Keratinocyte (primary cell): ENCODE measurements around the gene RELT. TPM values are rescaled to one million over a fixed set of nuclear protein-coding genes. Genes with fewer than 3 reads are reported as not detected.

Experiments used
- DNase-seq: peaks from one replicate; pipeline ENCODE4 v3.0.0-alpha.2; 2011; ENCODE audit warnings: low read depth, missing footprints, low spot score
- FAIRE-seq: peaks from 2 replicates; lab custom pipeline; 2011; peaks lifted over from hg19 to GRCh38; lab: Jason Lieb, UNC
- H2AFZ ChIP-seq: 2 replicates; pipeline ENCODE4 v1.6.0; 2012; ENCODE audit warnings: low read length, control low read depth, inconsistent platforms; ENCODE audit not compliant: control insufficient read depth
- H3K27ac ChIP-seq: 2 replicates; pipeline ENCODE4 v1.5.1; 2011; ENCODE audit warnings: low read length; ENCODE audit not compliant: control insufficient read depth, insufficient read depth
- H3K27me3 ChIP-seq: 3 replicates; pipeline ENCODE4 v1.6.0; 2011; ENCODE audit warnings: low read length; ENCODE audit not compliant: control insufficient read depth, insufficient read depth; ENCODE audit errors: extremely low read depth
- H3K36me3 ChIP-seq, 2 experiments: 2 replicates in 1 of 2; 3 replicates in 1 of 2; pipeline ENCODE4 v1.5.1; 2011; ENCODE audit warnings: low read length in 2 of 2, mild to moderate bottlenecking in 1 of 2; ENCODE audit not compliant: control insufficient read depth in 2 of 2, insufficient read depth in 2 of 2; ENCODE audit errors: extremely low read depth in 1 of 2
- H3K4me1 ChIP-seq: 3 replicates; pipeline ENCODE4 v1.5.1; 2011; ENCODE audit warnings: low read length; ENCODE audit not compliant: control insufficient read depth, insufficient read depth; ENCODE audit errors: extremely low read depth
- H3K4me2 ChIP-seq: 3 replicates; pipeline ENCODE4 v1.6.0; 2011; ENCODE audit warnings: low read depth, low read length; ENCODE audit not compliant: control insufficient read depth, insufficient read depth; ENCODE audit errors: extremely low read depth
- H3K4me3 ChIP-seq, 3 experiments: fragments of 200-600 bp in 1 of 3; sonication (generic) in 1 of 3; 2 replicates in 2 of 3; 3 replicates in 1 of 3; pipeline ENCODE4 v1.5.1; 2011 to 2016; ENCODE audit warnings: low read length in 3 of 3, mild to moderate bottlenecking in 3 of 3, control low read depth in 2 of 3, inconsistent platforms in 1 of 3, low read depth in 1 of 3, mixed read lengths in 1 of 3, mixed run types in 1 of 3, moderate library complexity in 1 of 3; ENCODE audit not compliant: control insufficient read depth in 2 of 3, insufficient read depth in 2 of 3; ENCODE audit errors: extremely low read depth in 1 of 3
- H3K79me2 ChIP-seq: 2 replicates; pipeline ENCODE4 v1.6.0; 2012; ENCODE audit warnings: low read length; ENCODE audit not compliant: control insufficient read depth, insufficient read depth
- H3K9ac ChIP-seq: 3 replicates; pipeline ENCODE4 v1.6.0; 2011; ENCODE audit warnings: low read length; ENCODE audit not compliant: control insufficient read depth, insufficient read depth; ENCODE audit errors: extremely low read depth
- H3K9me1 ChIP-seq: 3 replicates; pipeline ENCODE4 v1.6.0; 2011; ENCODE audit warnings: low read length; ENCODE audit not compliant: control insufficient read depth, insufficient read depth; ENCODE audit errors: extremely low read depth
- H3K9me3 ChIP-seq: 2 replicates; pipeline ENCODE4 v1.5.1; 2012; ENCODE audit warnings: low read depth, low read length; ENCODE audit not compliant: control insufficient read depth
- H4K20me1 ChIP-seq: 3 replicates; pipeline ENCODE4 v1.6.0; 2011; ENCODE audit warnings: low read length; ENCODE audit not compliant: control insufficient read depth, insufficient read depth; ENCODE audit errors: extremely low read depth
- EZH2 ChIP-seq: IDR thresholded peaks from one replicate; pipeline ENCODE4 v1.6.1; 2012; ENCODE audit warnings: inconsistent platforms, mild to moderate bottlenecking, low read length, moderate library complexity
- dilution Hi-C: fragments of 300-500 bp; cut with MboI; formaldehyde crosslinking; loops from one replicate; pipeline ENCODE4 v1.7.0; 2020; ENCODE audit warnings: low sequenced_read_pairs; ENCODE audit not compliant: extremely low pct_ligation_motif_present
- polyA plus RNA-seq, 5 experiments: library from polyadenylated mRNA; depleted of rRNA in 3 of 5; stranded (reverse) in 3 of 5; stranded (forward) in 1 of 5; unstranded in 1 of 5; fragments of >200 nt; gene quantifications; 1 replicate in 1 of 5; 2 replicates in 3 of 5; 3 replicates in 1 of 5; pipeline versions ENCODE4 v1.2.1 to v1.2.3, GENCODE V29; 2011 to 2012; ENCODE audit warnings: missing spikeins in 2 of 5, low read depth in 1 of 5, low replicate concordance in 1 of 5
- TF ChIP-seq, protein P1 (sequence below), 3 experiments: IDR thresholded peaks in 1 of 3; conservative IDR thresholded peaks in 1 of 3; optimal IDR thresholded peaks in 1 of 3; 2 replicates in 2 of 3; 3 replicates in 1 of 3; pipeline versions ENCODE3 to v1.5.1; 2011; ENCODE audit warnings: low read length in 3 of 3, mild to moderate bottlenecking in 3 of 3, moderate library complexity in 2 of 3, control low read depth in 1 of 3, inconsistent platforms in 1 of 3; ENCODE audit not compliant: insufficient read depth in 2 of 3; ENCODE audit errors: extremely low read depth in 1 of 3

Gene RELT
- polyA plus RNA-seq, 1 donor (not counting 4 experiments of a cell fraction or from before 2014, with no cell fraction given): 4.2 TPM

DNA sequence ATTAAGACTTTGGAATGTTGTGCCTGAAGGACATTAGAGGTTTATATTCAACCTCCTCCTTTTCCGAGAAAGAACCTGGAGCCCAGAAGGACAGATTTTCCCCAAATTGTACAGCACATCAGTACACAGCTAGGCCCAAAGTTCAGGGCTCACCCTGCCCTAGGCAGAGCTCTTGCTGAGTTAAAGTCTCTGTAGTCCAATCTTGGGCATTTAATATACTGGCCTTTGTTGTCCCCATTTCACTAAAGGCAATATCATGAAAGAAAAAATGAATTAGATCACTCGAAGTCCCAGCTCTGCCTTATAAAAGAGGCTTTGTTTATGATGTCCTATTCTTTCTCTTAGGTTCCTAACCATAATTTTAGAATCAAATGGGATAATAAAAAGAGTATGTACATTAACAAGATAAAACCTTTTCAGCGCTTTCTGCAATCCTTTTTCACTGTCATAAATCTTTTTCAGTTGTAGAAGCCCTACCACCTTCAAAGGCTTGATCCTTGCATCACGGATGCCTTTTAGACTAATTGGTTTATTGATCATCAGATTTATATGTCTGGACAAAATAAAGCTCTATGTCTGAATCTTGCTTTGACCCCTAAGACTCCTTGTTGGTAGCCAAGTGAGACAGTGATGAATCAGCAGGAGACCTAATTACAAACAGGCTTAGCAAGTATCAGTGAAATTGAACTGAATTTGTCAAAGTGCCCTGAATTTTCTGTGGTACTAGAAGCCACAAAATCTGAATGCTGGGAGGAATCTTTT, 39.8 kb downstream of the RELT start:
- Histone ChIP-seq H3K9me3 (no peaks in the 10 kb centered on the region), H2AFZ (no peak overlapping the region), H4K20me1 (no peaks in the 10 kb centered on the region), H3K4me2 (no peak overlapping the region), H3K27me3 (no peaks in the 10 kb centered on the region), H3K9me1 (no peaks in the 10 kb centered on the region), H3K36me3 (peaks cover 1 to 4% of the 10 kb centered on the region in 2 experiments), H3K4me1 (no peaks in the 10 kb centered on the region), H3K79me2 (no peaks in the 10 kb centered on the region), H3K27ac (no peak overlapping the region), H3K9ac (no peak overlapping the region), H3K4me3 (no peak overlapping the region)
- DNase-seq: no peak
- dilution Hi-C loops: no loop called here
- TF ChIP-seq, protein P1, sequence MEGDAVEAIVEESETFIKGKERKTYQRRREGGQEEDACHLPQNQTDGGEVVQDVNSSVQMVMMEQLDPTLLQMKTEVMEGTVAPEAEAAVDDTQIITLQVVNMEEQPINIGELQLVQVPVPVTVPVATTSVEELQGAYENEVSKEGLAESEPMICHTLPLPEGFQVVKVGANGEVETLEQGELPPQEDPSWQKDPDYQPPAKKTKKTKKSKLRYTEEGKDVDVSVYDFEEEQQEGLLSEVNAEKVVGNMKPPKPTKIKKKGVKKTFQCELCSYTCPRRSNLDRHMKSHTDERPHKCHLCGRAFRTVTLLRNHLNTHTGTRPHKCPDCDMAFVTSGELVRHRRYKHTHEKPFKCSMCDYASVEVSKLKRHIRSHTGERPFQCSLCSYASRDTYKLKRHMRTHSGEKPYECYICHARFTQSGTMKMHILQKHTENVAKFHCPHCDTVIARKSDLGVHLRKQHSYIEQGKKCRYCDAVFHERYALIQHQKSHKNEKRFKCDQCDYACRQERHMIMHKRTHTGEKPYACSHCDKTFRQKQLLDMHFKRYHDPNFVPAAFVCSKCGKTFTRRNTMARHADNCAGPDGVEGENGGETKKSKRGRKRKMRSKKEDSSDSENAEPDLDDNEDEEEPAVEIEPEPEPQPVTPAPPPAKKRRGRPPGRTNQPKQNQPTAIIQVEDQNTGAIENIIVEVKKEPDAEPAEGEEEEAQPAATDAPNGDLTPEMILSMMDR (optimal IDR thresholded peaks at IDR 0.05 in 1 of 3, IDR thresholded peaks at IDR 0.05 in 1 of 3, conservative IDR thresholded peaks at IDR 0.05 in 1 of 3; ENCODE audit: extremely low read depth in 1 of 3, insufficient read depth in 2 of 3, low read length in 3 of 3): no peak
- TF ChIP-seq EZH2: no peak
- FAIRE-seq: no peak

DNA sequence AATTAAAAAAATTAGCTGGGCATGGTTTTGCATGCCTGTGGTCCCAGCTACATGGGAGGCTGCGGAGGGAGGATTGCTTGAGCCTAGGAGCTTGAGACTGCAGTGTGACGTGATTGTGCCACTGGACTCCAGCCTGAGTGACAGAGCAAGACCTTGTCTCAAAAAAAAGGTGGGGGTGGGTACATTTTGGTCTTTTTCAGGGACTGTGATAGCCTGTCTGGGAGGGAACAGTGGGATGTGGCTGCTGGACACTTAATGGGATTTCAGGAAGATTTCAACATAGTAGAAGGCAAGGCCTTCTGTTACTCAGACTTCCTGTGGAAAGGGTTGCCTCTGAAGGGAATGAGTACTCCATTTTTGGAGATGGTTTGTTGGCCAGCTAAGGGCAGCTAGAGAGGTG, 40.6 kb downstream of the RELT start:
- no peaks in the 10 kb centered on the region for H3K4me1 ChIP-seq
- H3K27me3 ChIP-seq: no peaks in the 10 kb centered on the region
- H3K27ac ChIP-seq: no peak overlapping the region
- TF ChIP-seq EZH2: no peak
- TF ChIP-seq, protein P1 (optimal IDR thresholded peaks at IDR 0.05 in 1 of 3, IDR thresholded peaks at IDR 0.05 in 1 of 3, conservative IDR thresholded peaks at IDR 0.05 in 1 of 3; ENCODE audit: extremely low read depth in 1 of 3, insufficient read depth in 2 of 3, low read length in 3 of 3): no peak
- DNase-seq: no peak
- H3K4me2 ChIP-seq: no peak overlapping the region
- H3K9ac ChIP-seq: no peak overlapping the region
- H3K79me2 ChIP-seq: no peaks in the 10 kb centered on the region
- FAIRE-seq: no peak
- H3K9me3 ChIP-seq: no peaks in the 10 kb centered on the region
- no peaks in the 10 kb centered on the region for H4K20me1 ChIP-seq
- dilution Hi-C loops: no loop called here
- H2AFZ ChIP-seq: no peak overlapping the region
- peaks cover 0 to 3% of the 10 kb centered on the region in 2 experiments for H3K36me3 ChIP-seq
- H3K4me3 ChIP-seq: no peak overlapping the region
- H3K9me1 ChIP-seq: no peaks in the 10 kb centered on the region
